GM19467 (cell line): ENCODE results near the gene PTPRR.

Source experiments
- ATAC-seq: cut with Tn5 transposase; IDR thresholded peaks from one replicate; pipeline ENCODE4 v1.9.1; 2021; ENCODE audit warnings: mild to moderate bottlenecking, moderate library complexity; ENCODE audit not compliant: unreplicated experiment

Gene PTPRR

GRCh38 chr12:70806043-70806442, 114.5 kb downstream of the PTPRR start:
- no peak for ATAC-seq

GRCh38 chr12:70798016-70798783, 122.3 kb downstream of the PTPRR start:
- ATAC-seq = no peak

- no peak for ATAC-seq
Measured at GRCh38 chr12:70796989-70797388, 123.5 kb downstream of the PTPRR start.

- no peak for ATAC-seq
Measured at GRCh38 chr12:70795608-70796007, 124.9 kb downstream of the PTPRR start.

GRCh38 chr12:70794131-70794530, 126.4 kb downstream of the PTPRR start:
- ATAC-seq = no peak

GRCh38 chr12:70788774-70789173, 131.8 kb downstream of the PTPRR start:
- ATAC-seq = no peak

GRCh38 chr12:70787612-70788011, 132.9 kb downstream of the PTPRR start:
- no peak for ATAC-seq

GRCh38 chr12:70785896-70786295, 134.6 kb downstream of the PTPRR start:
- no peak for ATAC-seq

GRCh38 chr12:70784042-70784668, 136.4 kb downstream of the PTPRR start:
- no peak for ATAC-seq

- no peak for ATAC-seq
Measured at GRCh38 chr12:70783455-70783854, 137.1 kb downstream of the PTPRR start.

GRCh38 chr12:70779250-70779649, 141.3 kb downstream of the PTPRR start:
- no peak for ATAC-seq

- no peak for ATAC-seq
Measured at GRCh38 chr12:70774055-70774454, 146.5 kb downstream of the PTPRR start.

- ATAC-seq = no peak
Measured at GRCh38 chr12:70772836-70773235, 147.7 kb downstream of the PTPRR start.

GRCh38 chr12:70771581-70771980, 149.0 kb downstream of the PTPRR start:
- ATAC-seq = no peak

GRCh38 chr12:70763666-70764065, 156.9 kb downstream of the PTPRR start:
- ATAC-seq = no peak

GRCh38 chr12:70762000-70762399, 158.5 kb downstream of the PTPRR start:
- ATAC-seq = no peak

GRCh38 chr12:70759161-70759918, 161.2 kb downstream of the PTPRR start:
- no peak for ATAC-seq

- ATAC-seq = no peak
Measured at GRCh38 chr12:70758494-70758845, 162.1 kb downstream of the PTPRR start.

- no peak for ATAC-seq
Measured at GRCh38 chr12:70757830-70758493, 162.6 kb downstream of the PTPRR start.

GRCh38 chr12:70756791-70757190, 163.7 kb downstream of the PTPRR start:
- no peak for ATAC-seq

- no peak for ATAC-seq
Measured at GRCh38 chr12:70756118-70756517, 164.4 kb downstream of the PTPRR start.
